ENCODE data around the gene CCDC38. TPM values are rescaled to one million over a fixed set of nuclear protein-coding genes. Genes with fewer than 3 reads are reported as not detected.

CCDC38 gene
- polyA plus RNA-seq (2013), result 0.16 TPM

DNA sequence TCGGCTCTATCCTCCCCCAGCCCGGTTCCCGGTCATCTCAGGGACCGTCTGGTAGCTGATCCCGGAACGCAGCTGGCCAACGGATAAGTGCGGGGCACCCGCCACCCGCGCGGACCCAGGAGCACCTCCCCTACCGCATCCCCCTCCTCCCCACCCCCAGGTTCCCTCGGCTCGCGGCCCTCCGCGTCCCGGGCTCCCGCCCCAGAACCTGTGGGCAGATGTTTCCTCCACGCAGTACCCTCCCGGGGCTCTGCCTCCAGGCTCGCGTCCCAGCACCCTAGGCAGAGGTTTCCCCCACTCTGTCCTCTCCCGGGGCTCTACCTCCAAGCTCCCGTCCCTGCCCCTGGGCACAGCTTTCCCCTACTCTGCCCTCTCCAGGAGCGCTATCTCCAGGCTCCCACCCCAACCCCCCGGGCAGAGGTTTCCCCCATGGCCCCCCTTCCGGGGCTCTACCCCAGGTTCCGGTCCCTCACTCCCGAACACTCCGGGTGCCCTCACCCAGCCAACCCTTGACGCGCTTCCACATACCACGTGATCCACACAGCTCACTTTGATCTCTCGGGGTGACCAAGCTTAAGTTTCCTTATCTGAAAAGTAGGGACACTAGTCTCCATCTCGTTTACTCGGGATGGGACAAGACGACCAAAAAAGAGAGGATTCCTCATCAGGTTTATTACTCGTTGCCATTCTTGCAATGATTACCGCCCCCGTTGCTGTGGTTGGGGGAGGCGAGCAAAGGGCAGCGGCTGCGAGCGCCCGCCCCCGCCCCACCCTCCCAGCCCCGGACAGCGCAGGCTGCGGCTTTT is at the start of gene CCDC38:
TSS of gene CCDC38 (minus strand) at position 91 of the 806 bp plus-strand sequence. CDS start 6,105 bp downstream, outside the sequence.
- DNase-seq, result peak; percentile 79 to 90 (median 86)
- H3K4me1 ChIP-seq (ENCODE audit: control extremely low read depth in 1 of 4, control insufficient read depth in 4 of 4, insufficient read depth in 4 of 4, low read length in 3 of 4), result peaks cover 0 to 13% (median 7%) of the 10 kb centered on the region in 4 experiments
- no peaks in the 10 kb centered on the region for H3K36me3 ChIP-seq (ENCODE audit: control insufficient read depth in 4 of 4, insufficient read depth in 4 of 4, low read length in 3 of 4)
- CTCF ChIA-PET, result interaction anchor here (0.8 to 4.0 kb wide), 9 partner anchors 12 to 82 kb away, joined by 3 to 30 read pairs (median 5); no protein-coding TSS in a partner anchor
- peak within 1 kb of the TSS; percentile 25 to 90 (median 86) for H3K4me3 ChIP-seq (ENCODE audit: control insufficient read depth in 1 of 7, extremely low read depth in 1 of 7, insufficient read depth in 4 of 7, low read depth in 2 of 7, low read length in 6 of 7)
- WGBS (ENCODE audit: insufficient coverage), result 0% methylated on average over 51 of the region's 51 CpGs
- H3K9me3 ChIP-seq (ENCODE audit: control extremely low read depth in 1 of 5, control insufficient read depth in 4 of 5, insufficient read depth in 2 of 5, low read depth in 1 of 5, low read length in 4 of 5), result no peaks in the 10 kb centered on the region
- no peaks in the 10 kb centered on the region for H3K27me3 ChIP-seq (replicated peaks in 2 of 5; ENCODE audit: control insufficient read depth in 4 of 5, insufficient read depth in 5 of 5, low read length in 4 of 5)
- peak within 1 kb of the TSS; percentile 54 to 68 for H3K27ac ChIP-seq (ENCODE audit: insufficient read depth in 1 of 2, low read depth in 1 of 2, low read length in 2 of 2, poor library complexity in 1 of 2, severe bottlenecking in 2 of 2)
- POLR2A ChIA-PET, result interaction anchor here (0.6 kb wide), 1 partner anchor 561 kb away, joined by 4 read pairs; no protein-coding TSS in a partner anchor

DNA sequence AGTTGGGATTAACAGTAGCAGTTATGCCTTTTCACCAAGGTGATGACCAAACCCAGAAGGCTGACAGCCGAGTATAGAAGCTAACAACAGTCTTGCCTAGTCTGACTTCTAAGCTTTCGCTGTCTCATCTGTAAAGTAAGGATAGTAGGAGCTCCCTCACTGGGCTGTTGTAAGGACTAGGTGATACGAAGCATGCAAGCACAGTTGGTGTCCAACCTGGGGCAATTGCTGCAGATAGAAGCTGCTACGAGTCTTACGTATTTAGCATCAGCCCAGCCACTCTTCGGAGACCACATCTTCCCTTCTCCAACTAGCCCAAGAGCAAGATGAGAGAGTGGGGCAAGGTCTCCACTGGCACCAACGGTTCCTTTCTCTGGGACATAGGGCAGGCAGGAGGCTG is 47.7 kb upstream of the CCDC38 start:
- no peak overlapping the region for H3K4me3 ChIP-seq (ENCODE audit: control insufficient read depth in 1 of 7, extremely low read depth in 1 of 7, insufficient read depth in 4 of 7, low read depth in 2 of 7, low read length in 6 of 7)
- H3K36me3 ChIP-seq (ENCODE audit: control insufficient read depth in 4 of 4, insufficient read depth in 4 of 4, low read length in 3 of 4), result no peaks in the 10 kb centered on the region
- H3K9me3 ChIP-seq (ENCODE audit: control extremely low read depth in 1 of 5, control insufficient read depth in 4 of 5, insufficient read depth in 2 of 5, low read depth in 1 of 5, low read length in 4 of 5), result no peaks in the 10 kb centered on the region
- ChIA-PET POLR2A (no interaction called here), CTCF (interaction anchor here (2.4 kb wide), 1 partner anchor 9 kb away, joined by 16 read pairs; no protein-coding TSS in a partner anchor)
- H3K4me1 ChIP-seq (ENCODE audit: control extremely low read depth in 1 of 4, control insufficient read depth in 4 of 4, insufficient read depth in 4 of 4, low read length in 3 of 4), result peaks cover 0 to 6% (median 1%) of the 10 kb centered on the region in 4 experiments
- no peak for DNase-seq
- H3K27ac ChIP-seq (ENCODE audit: insufficient read depth in 1 of 2, low read depth in 1 of 2, low read length in 2 of 2, poor library complexity in 1 of 2, severe bottlenecking in 2 of 2), result no peak overlapping the region
- WGBS (ENCODE audit: insufficient coverage), result 95% methylated on average over 7 of the region's 7 CpGs
- no peaks in the 10 kb centered on the region for H3K27me3 ChIP-seq (replicated peaks in 2 of 5; ENCODE audit: control insufficient read depth in 4 of 5, insufficient read depth in 5 of 5, low read length in 4 of 5)

DNA sequence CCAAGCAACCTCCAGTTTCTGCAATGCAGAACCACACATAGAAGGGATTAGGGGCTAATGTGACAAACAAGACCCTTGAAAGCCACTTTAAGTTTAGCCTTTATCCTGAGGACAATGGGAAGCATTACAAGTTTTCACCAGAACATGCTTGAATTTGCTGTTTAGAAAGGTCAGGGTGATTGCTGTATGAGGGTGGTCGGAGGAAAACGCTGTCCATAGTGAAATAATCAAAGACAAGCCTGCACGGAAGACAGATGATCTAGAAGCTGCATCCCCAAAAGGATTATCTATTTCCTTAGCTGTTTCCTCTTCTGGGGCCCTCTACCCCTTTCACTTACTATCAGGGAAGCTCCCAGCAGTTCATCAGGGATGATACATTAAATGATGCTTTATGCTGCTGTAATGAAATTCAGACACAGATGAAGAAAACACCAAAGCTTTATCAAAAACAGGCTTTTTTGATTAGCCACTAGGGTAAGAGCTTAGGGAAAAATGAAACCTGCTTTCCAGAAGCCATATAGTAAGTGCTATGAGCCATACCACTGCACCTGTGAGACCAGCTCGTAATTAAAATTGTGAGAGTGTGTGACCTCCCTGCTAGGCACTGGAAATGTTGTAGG is 47.2 kb upstream of the CCDC38 start:
- H3K27me3 ChIP-seq (replicated peaks in 2 of 5; ENCODE audit: control insufficient read depth in 4 of 5, insufficient read depth in 5 of 5, low read length in 4 of 5), result no peaks in the 10 kb centered on the region
- WGBS (ENCODE audit: insufficient coverage), result 80% methylated on average over 1 of the region's 4 CpGs
- H3K36me3 ChIP-seq (ENCODE audit: control insufficient read depth in 4 of 4, insufficient read depth in 4 of 4, low read length in 3 of 4), result no peaks in the 10 kb centered on the region
- POLR2A ChIA-PET, result no interaction called here
- no peaks in the 10 kb centered on the region for H3K9me3 ChIP-seq (ENCODE audit: control extremely low read depth in 1 of 5, control insufficient read depth in 4 of 5, insufficient read depth in 2 of 5, low read depth in 1 of 5, low read length in 4 of 5)
- H3K4me3 ChIP-seq (ENCODE audit: control insufficient read depth in 1 of 7, extremely low read depth in 1 of 7, insufficient read depth in 4 of 7, low read depth in 2 of 7, low read length in 6 of 7), result no peak overlapping the region
- peak; percentile 3 to 36 (median 19) for DNase-seq
- CTCF ChIA-PET, result interaction anchor here (2.4 kb wide), 1 partner anchor 10 kb away, joined by 16 read pairs; no protein-coding TSS in a partner anchor
- H3K27ac ChIP-seq (ENCODE audit: insufficient read depth in 1 of 2, low read depth in 1 of 2, low read length in 2 of 2, poor library complexity in 1 of 2, severe bottlenecking in 2 of 2), result no peak overlapping the region
- peaks cover 0 to 6% (median 1%) of the 10 kb centered on the region in 4 experiments for H3K4me1 ChIP-seq (ENCODE audit: control extremely low read depth in 1 of 4, control insufficient read depth in 4 of 4, insufficient read depth in 4 of 4, low read length in 3 of 4)

DNA sequence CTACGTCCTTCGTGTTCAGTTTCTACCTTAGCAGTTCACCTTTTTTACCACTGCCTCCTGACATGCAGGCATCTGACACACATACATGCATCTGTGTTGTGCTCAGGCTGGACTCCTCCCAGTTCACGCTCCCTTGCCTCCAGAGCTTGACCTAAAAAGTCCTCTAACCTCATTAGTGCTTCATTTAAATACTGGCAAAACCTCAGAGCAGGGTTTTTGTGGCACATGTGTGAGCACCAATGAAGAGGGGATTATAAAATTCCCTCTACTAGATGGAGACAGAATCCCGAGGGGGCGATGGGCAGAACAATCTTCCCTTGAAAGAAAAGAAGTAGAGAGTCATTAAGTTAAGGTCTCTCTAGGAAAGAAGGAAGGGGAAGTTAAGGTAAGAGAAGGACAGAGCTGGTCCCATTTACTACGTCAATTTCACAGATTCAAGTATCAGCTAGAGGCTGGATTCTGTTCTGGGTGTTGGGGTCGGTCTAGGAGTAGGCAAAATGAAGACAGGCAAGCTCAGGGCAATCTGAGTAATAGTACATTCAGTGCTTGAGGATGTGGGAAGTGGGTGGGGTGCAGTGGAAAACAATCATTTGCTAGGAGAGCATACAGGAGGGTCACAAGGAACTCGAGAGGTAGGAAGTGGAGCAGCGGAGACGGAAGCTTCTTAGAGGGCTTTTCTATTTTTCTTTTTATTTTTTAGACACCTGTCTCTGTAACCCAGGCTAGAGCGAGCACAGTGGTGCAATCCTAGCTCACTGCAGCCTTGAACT is 46.3 kb upstream of the CCDC38 start:
- POLR2A ChIA-PET, result no interaction called here
- Histone ChIP-seq H3K27me3 (replicated peaks in 2 of 5; ENCODE audit: control insufficient read depth in 4 of 5, insufficient read depth in 5 of 5, low read length in 4 of 5) (no peaks in the 10 kb centered on the region), H3K4me3 (ENCODE audit: control insufficient read depth in 1 of 7, extremely low read depth in 1 of 7, insufficient read depth in 4 of 7, low read depth in 2 of 7, low read length in 6 of 7) (no peak overlapping the region), H3K9me3 (ENCODE audit: control extremely low read depth in 1 of 5, control insufficient read depth in 4 of 5, insufficient read depth in 2 of 5, low read depth in 1 of 5, low read length in 4 of 5) (no peaks in the 10 kb centered on the region), H3K36me3 (ENCODE audit: control insufficient read depth in 4 of 4, insufficient read depth in 4 of 4, low read length in 3 of 4) (no peaks in the 10 kb centered on the region), H3K27ac (ENCODE audit: insufficient read depth in 1 of 2, low read depth in 1 of 2, low read length in 2 of 2, poor library complexity in 1 of 2, severe bottlenecking in 2 of 2) (no peak overlapping the region), H3K4me1 (ENCODE audit: control extremely low read depth in 1 of 4, control insufficient read depth in 4 of 4, insufficient read depth in 4 of 4, low read length in 3 of 4) (peaks cover 0 to 6% (median 1%) of the 10 kb centered on the region in 4 experiments)
- 100% methylated on average over 7 of the region's 11 CpGs for WGBS (ENCODE audit: insufficient coverage)
- CTCF ChIA-PET, result interaction anchor here (2.4 kb wide), 1 partner anchor 11 kb away, joined by 16 read pairs; no protein-coding TSS in a partner anchor
- DNase-seq, result no peak

DNA sequence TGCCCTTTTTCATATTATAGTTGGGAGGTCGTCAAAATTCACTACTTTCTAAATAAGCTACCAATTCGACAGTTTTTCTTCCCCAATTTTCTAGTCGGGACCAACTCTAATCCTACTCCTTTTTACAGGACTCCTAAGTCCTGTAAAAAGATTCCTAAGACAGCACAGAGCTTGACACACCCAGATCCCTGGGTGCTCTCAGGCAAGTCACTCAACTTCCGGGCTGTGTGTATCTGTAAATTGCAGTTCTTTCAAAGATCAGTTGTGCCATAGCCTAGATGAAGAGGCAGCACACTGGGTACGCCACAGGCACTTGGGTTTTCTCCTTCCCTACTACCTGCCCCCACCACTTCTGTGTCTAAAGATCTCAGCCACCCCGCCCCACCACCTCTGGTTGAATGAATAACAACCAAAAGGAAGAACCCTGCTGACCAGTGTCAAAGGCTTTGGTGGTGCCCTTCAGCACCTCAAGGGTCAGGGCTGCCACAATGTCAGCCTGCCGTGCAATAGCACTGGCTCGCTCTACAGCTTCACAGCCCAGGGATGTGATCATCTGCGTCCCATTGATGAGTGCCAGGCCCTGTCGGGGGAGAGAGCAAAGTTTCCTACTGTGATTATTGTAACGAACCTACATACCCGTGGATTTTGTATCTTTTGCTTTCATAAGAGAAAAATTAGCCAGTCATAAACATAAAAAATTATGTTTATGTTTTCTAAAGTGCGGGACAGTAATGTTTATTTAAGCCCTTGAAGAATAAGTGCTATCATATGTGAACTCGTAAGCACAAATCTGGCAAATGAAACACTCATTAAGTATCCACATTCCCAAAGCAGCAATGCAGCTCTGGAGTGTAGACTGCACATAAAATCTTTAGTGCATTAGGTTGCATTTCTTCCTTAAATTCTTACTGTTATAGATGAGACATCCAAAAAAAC is 44.5 kb upstream of the CCDC38 start:
- H3K27me3 ChIP-seq (replicated peaks in 2 of 5; ENCODE audit: control insufficient read depth in 4 of 5, insufficient read depth in 5 of 5, low read length in 4 of 5), result no peaks in the 10 kb centered on the region
- H3K4me1 ChIP-seq (ENCODE audit: control extremely low read depth in 1 of 4, control insufficient read depth in 4 of 4, insufficient read depth in 4 of 4, low read length in 3 of 4), result peaks cover 0 to 6% (median 1%) of the 10 kb centered on the region in 4 experiments
- no peak overlapping the region for H3K4me3 ChIP-seq (ENCODE audit: control insufficient read depth in 1 of 7, extremely low read depth in 1 of 7, insufficient read depth in 4 of 7, low read depth in 2 of 7, low read length in 6 of 7)
- H3K27ac ChIP-seq (ENCODE audit: insufficient read depth in 1 of 2, low read depth in 1 of 2, low read length in 2 of 2, poor library complexity in 1 of 2, severe bottlenecking in 2 of 2), result no peak overlapping the region
- no peaks in the 10 kb centered on the region for H3K9me3 ChIP-seq (ENCODE audit: control extremely low read depth in 1 of 5, control insufficient read depth in 4 of 5, insufficient read depth in 2 of 5, low read depth in 1 of 5, low read length in 4 of 5)
- H3K36me3 ChIP-seq (ENCODE audit: control insufficient read depth in 4 of 4, insufficient read depth in 4 of 4, low read length in 3 of 4), result no peaks in the 10 kb centered on the region
- CTCF ChIA-PET, result interaction anchor here (1.9 kb wide), 1 partner anchor 11 kb away, joined by 9 read pairs; no protein-coding TSS in a partner anchor
- DNase-seq, result no peak
- POLR2A ChIA-PET, result no interaction called here
- WGBS (ENCODE audit: insufficient coverage), result 90% methylated on average over 8 of the region's 14 CpGs

DNA sequence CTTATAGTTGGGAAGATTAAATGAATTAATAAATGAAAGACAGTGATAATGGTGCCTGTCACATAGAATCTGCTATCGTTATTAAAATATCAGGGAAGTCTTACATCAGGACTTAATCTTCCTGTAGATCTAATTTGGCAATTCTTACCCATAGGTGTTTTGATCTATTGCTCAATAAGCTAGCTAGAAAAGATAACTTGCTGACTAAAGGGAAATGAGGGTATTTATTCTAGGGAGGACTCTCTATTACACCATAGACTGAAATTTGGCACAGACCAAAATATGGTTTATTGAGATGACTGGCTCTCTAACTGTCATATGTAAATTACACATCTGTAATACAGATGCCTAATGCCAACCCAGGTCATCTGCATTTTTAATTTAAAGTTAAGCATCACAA is 42.3 kb upstream of the CCDC38 start:
- Histone ChIP-seq H3K9me3 (ENCODE audit: control extremely low read depth in 1 of 5, control insufficient read depth in 4 of 5, insufficient read depth in 2 of 5, low read depth in 1 of 5, low read length in 4 of 5) (no peaks in the 10 kb centered on the region), H3K4me3 (ENCODE audit: control insufficient read depth in 1 of 7, extremely low read depth in 1 of 7, insufficient read depth in 4 of 7, low read depth in 2 of 7, low read length in 6 of 7) (no peak overlapping the region), H3K27me3 (replicated peaks in 2 of 5; ENCODE audit: control insufficient read depth in 4 of 5, insufficient read depth in 5 of 5, low read length in 4 of 5) (no peaks in the 10 kb centered on the region), H3K4me1 (ENCODE audit: control extremely low read depth in 1 of 4, control insufficient read depth in 4 of 4, insufficient read depth in 4 of 4, low read length in 3 of 4) (peaks cover 0 to 6% (median 1%) of the 10 kb centered on the region in 4 experiments), H3K36me3 (ENCODE audit: control insufficient read depth in 4 of 4, insufficient read depth in 4 of 4, low read length in 3 of 4) (no peaks in the 10 kb centered on the region), H3K27ac (ENCODE audit: insufficient read depth in 1 of 2, low read depth in 1 of 2, low read length in 2 of 2, poor library complexity in 1 of 2, severe bottlenecking in 2 of 2) (no peak overlapping the region)
- no CpG with 5 or more reads among the region's 1 CpG for WGBS (ENCODE audit: insufficient coverage)
- POLR2A ChIA-PET, result no interaction called here
- CTCF ChIA-PET, result no interaction called here
- DNase-seq, result no peak
